Adrenal gland (tissue), 12 donors: Measurements from ENCODE around the gene CNTNAP2. TPM values are rescaled to one million over a fixed set of nuclear protein-coding genes. Genes with fewer than 3 reads are reported as not detected.

Experiments
- DNase-seq, 7 donors: peaks; one replicate each; pipeline ENCODE4 v3.0.0-alpha.2; 2019 to 2020
- H3K27ac ChIP-seq, 5 donors: fragments of 200-600 bp; sonication (generic) in 4 of 5; 1 replicate in 3 of 5; 2 replicates in 2 of 5; pipeline versions ENCODE4 v1.5.1 to v1.8.0; 2016 to 2020; ENCODE audit warnings: mild to moderate bottlenecking in 1 of 5
- H3K27me3 ChIP-seq: fragments of 200-600 bp; 2 replicates; pipeline ENCODE4 v1.8.0; 2021
- H3K36me3 ChIP-seq, 2 donors: fragments of 200-600 bp; replicated peaks in 1 of 2; 1 replicate in 1 of 2; 2 replicates in 1 of 2; pipeline versions ENCODE4 v1.5.1 to v1.8.0; 2018 to 2022
- H3K4me1 ChIP-seq, 2 donors: fragments of 200-600 bp; replicated peaks in 1 of 2; 1 replicate in 1 of 2; 2 replicates in 1 of 2; pipeline versions ENCODE4 v1.5.1 to v1.8.0; 2018 to 2021
- H3K4me3 ChIP-seq, 4 donors: fragments of 200-600 bp; sonication (generic) in 3 of 4; one replicate each; pipeline ENCODE4 v1.5.1; 2016 to 2018
- H3K9me3 ChIP-seq, 3 donors: fragments of 200-600 bp; sonication (generic) in 1 of 3; replicated peaks in 1 of 3; 1 replicate in 2 of 3; 2 replicates in 1 of 3; pipeline versions ENCODE4 v1.5.1 to v1.8.0; 2016 to 2021
- CTCF ChIP-seq, 6 experiments: fragments of 450-650 bp in 4 of 6; fragments of 200-600 bp in 2 of 6; sonication (generic) in 1 of 6; IDR thresholded peaks; 1 replicate in 5 of 6; 2 replicates in 1 of 6; pipeline versions ENCODE4 v1.5.1 to v1.8.0; 2016 to 2021; ENCODE audit warnings: antibody characterized with exemption in 6 of 6, mild to moderate bottlenecking in 2 of 6, moderate library complexity in 1 of 6
- POLR2A ChIP-seq, 2 donors: fragments of 450-650 bp; IDR thresholded peaks; one replicate each; pipeline ENCODE4 v1.6.1; 2017; ENCODE audit warnings: antibody characterized with exemption in 2 of 2, mild to moderate bottlenecking in 2 of 2, moderate library complexity in 1 of 2
- WGBS, 4 donors: extraction: QIAGEN DNeasy Blood & Tissue Kit in 2 of 4; methylation state at CpG; one replicate each; pipeline versions ENCODE4 v1.1.5 to v1.1.7; 2013 to 2017; 5-methylcytosine and 5-hydroxymethylcytosine counted together
- intact Hi-C, 2 donors: fragments of 100-400 bp; cut with DNase I; formaldehyde crosslinking; loops; one replicate each; pipeline versions ENCODE4 v1.14.1 to v1.15.0; 2022 to 2023
- polyA plus RNA-seq, 3 donors: library from polyadenylated mRNA; stranded (reverse); fragments of 200-250 nt in 2 of 3; fragments of 350-450 nt in 1 of 3; fragmentation: Illumina TruSeq in 1 of 3; extraction: RNeasy Lipid Tissue Mini Kit (QIAGEN cat#74804) in 1 of 3; gene quantifications; one replicate each; pipeline ENCODE4 v1.2.3, GENCODE V29; 2013 to 2014
- total RNA-seq, 9 donors: library from RNA; depleted of rRNA in 4 of 9; stranded (reverse); fragments of >200 nt in 4 of 9; fragments of 120-200 nt in 1 of 9; fragmentation: NEBNext Ultra II Directional in 1 of 9; extraction: Animal tissue kit (Norgen Biotek cat#: 25700) in 1 of 9; gene quantifications; one replicate each; pipeline versions ENCODE4 v1.1.0 to v1.2.4, GENCODE V29; 2013 to 2023
- donor health status: healthy with polysubstance abuse.
- donor health status: Bipolar disorder and iron deficiency.
- donor health status: DM: yes; HTN: yes; CAD: no.
- donor health status: DM: no; HTN: no; CAD: no.
- donor health status: DM: no; HTN: no; CAD: no.
- donor health status: DM: yes; HTN: yes; CAD: no.

Gene CNTNAP2
- total and polyA plus RNA-seq, 12 donors = 0.14 to 6.3 (median 1.8) TPM; not detected in 2

GRCh38 chr7:146393346-146393745, 276.7 kb downstream of the CNTNAP2 start:
- DNase-seq = no peak
- H3K27me3 ChIP-seq = no peaks in the 10 kb centered on the region
- TF ChIP-seq POLR2A (IDR thresholded peaks at IDR 0.05) (no peak), CTCF (IDR thresholded peaks at IDR 0.05) (no peak)
- H3K36me3 ChIP-seq = no peaks in the 10 kb centered on the region
- H3K4me1 ChIP-seq = no peaks in the 10 kb centered on the region
- WGBS, 4 donors = 71 to 81% (median 73%) methylated on average over 2 of the region's 2 CpGs
- intact Hi-C loops = no loop called here
- H3K9me3 ChIP-seq = no peaks in the 10 kb centered on the region
- no peak overlapping the region for H3K27ac ChIP-seq
- no peak overlapping the region for H3K4me3 ChIP-seq

DNA sequence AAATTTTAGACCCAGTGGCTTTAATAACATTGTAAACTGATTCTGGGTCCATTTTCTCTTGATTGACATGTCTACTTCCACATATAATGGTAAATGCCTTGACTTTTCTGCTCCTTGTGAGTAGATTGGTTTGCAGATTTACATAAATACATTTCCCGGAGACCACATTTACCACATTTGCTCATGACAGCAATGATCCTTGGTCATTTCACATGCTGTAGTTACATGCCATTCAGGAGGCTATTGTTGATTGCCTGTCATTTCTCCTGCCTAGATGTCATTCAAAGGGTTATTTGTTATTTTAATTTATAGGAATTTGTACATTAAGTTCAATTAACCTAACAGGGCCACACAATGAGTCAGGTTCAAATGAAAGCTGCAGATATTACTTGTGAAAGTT, 280.5 kb downstream of the CNTNAP2 start:
- Histone ChIP-seq H3K27ac (no peak overlapping the region), H3K36me3 (no peaks in the 10 kb centered on the region), H3K9me3 (no peaks in the 10 kb centered on the region), H3K4me1 (no peaks in the 10 kb centered on the region), H3K27me3 (no peaks in the 10 kb centered on the region), H3K4me3 (no peak overlapping the region)
- TF ChIP-seq CTCF (IDR thresholded peaks at IDR 0.05) (no peak), POLR2A (IDR thresholded peaks at IDR 0.05) (no peak)
- no peak for DNase-seq
- intact Hi-C loops = no loop called here
- 0 to 82% (median 62%) methylated on average over 1 of the region's 1 CpG for WGBS, 4 donors

GRCh38 chr7:146401939-146402338, 285.3 kb downstream of the CNTNAP2 start:
- intact Hi-C loops = no loop called here
- 76 to 90% (median 87%) methylated on average over 3 of the region's 3 CpGs for WGBS, 4 donors
- Histone ChIP-seq H3K27ac (no peak overlapping the region), H3K27me3 (no peaks in the 10 kb centered on the region), H3K9me3 (no peaks in the 10 kb centered on the region), H3K4me3 (no peak overlapping the region), H3K36me3 (no peaks in the 10 kb centered on the region), H3K4me1 (no peaks in the 10 kb centered on the region)
- no peak for DNase-seq
- TF ChIP-seq CTCF (IDR thresholded peaks at IDR 0.05) (no peak), POLR2A (IDR thresholded peaks at IDR 0.05) (no peak)

- Histone ChIP-seq H3K36me3 (no peaks in the 10 kb centered on the region), H3K27me3 (no peaks in the 10 kb centered on the region), H3K4me3 (no peak overlapping the region), H3K9me3 (no peaks in the 10 kb centered on the region), H3K27ac (no peak overlapping the region), H3K4me1 (no peaks in the 10 kb centered on the region)
- 57 to 76% (median 63%) methylated on average over 1 of the region's 1 CpG for WGBS, 4 donors
- TF ChIP-seq POLR2A (IDR thresholded peaks at IDR 0.05) (no peak), CTCF (IDR thresholded peaks at IDR 0.05) (no peak)
- no peak for DNase-seq
- intact Hi-C loops = no loop called here
These were observed 289.1 kb downstream of the CNTNAP2 start for GRCh38 chr7:146405737-146406136.
